HEK293T (cell line): ENCODE measurements around the gene FNTB.

Experiments used
- CTCF ChIA-PET: fragments of 350-600 bp; formaldehyde crosslinking; extraction: SDS; loops from one replicate; lab custom pipeline; 2021; ENCODE audit warnings: antibody characterized with exemption, inconsistent platforms; lab: Yijun Ruan, JAX
- POLR2A ChIA-PET: fragments of 350-600 bp; formaldehyde crosslinking; extraction: SDS; loops from one replicate; lab custom pipeline; 2020; ENCODE audit warnings: antibody characterized with exemption, inconsistent platforms; lab: Yijun Ruan, JAX
- DNase-seq: peaks from one replicate; pipeline ENCODE4 v3.0.0; 2012; ENCODE audit warnings: mixed read lengths; ENCODE audit errors: extremely low spot score
- ARNT ChIP-seq: fragments of 450-650 bp; IDR thresholded peaks from 2 replicates; pipeline ENCODE4 v1.6.1; 2017; ENCODE audit warnings: mild to moderate bottlenecking
- BHLHE40 ChIP-seq: fragments of 450-650 bp; IDR thresholded peaks from 2 replicates; pipeline ENCODE4 v1.6.1; 2016; ENCODE audit warnings: mild to moderate bottlenecking, moderate library complexity, borderline replicate concordance
- CTBP1 ChIP-seq: fragments of 450-650 bp; IDR thresholded peaks from 2 replicates; pipeline ENCODE4 v1.6.1; 2016; ENCODE audit warnings: borderline replicate concordance
- ELF4 ChIP-seq: fragments of 450-650 bp; IDR thresholded peaks from 2 replicates; pipeline ENCODE4 v1.6.1; 2017; ENCODE audit warnings: antibody characterized with exemption
- FOXA1 ChIP-seq: fragments of 450-650 bp; IDR thresholded peaks from 2 replicates; pipeline ENCODE4 v1.6.1; 2016; ENCODE audit warnings: mild to moderate bottlenecking
- FOXK2 ChIP-seq: fragments of 450-650 bp; IDR thresholded peaks from 2 replicates; pipeline ENCODE4 v1.6.1; 2016; ENCODE audit warnings: mild to moderate bottlenecking
- FOXM1 ChIP-seq: fragments of 450-650 bp; IDR thresholded peaks from 2 replicates; pipeline ENCODE4 v1.6.1; 2017; ENCODE audit warnings: mild to moderate bottlenecking, borderline replicate concordance
- HDGF ChIP-seq: fragments of 450-650 bp; IDR thresholded peaks from 2 replicates; pipeline ENCODE4 v1.6.1; 2017; ENCODE audit warnings: antibody characterized with exemption, borderline replicate concordance
- L3MBTL2 ChIP-seq: fragments of 450-650 bp; conservative IDR thresholded peaks from 2 replicates; pipeline ENCODE4 v1.6.1; 2016; ENCODE audit warnings: mild to moderate bottlenecking
- LEF1 ChIP-seq: fragments of 450-650 bp; IDR thresholded peaks from 2 replicates; pipeline ENCODE4 v1.6.1; 2017; ENCODE audit warnings: mild to moderate bottlenecking, borderline replicate concordance
- NFRKB ChIP-seq: fragments of 450-650 bp; IDR thresholded peaks from 2 replicates; pipeline ENCODE4 v1.6.1; 2016; ENCODE audit warnings: mild to moderate bottlenecking, moderate library complexity
- PKNOX1 ChIP-seq: fragments of 450-650 bp; IDR thresholded peaks from 2 replicates; pipeline ENCODE4 v1.6.1; 2016
- SP1 ChIP-seq: fragments of 450-650 bp; IDR thresholded peaks from 2 replicates; pipeline ENCODE4 v1.6.1; 2017
- SUZ12 ChIP-seq: fragments of 450-650 bp; IDR thresholded peaks from 2 replicates; pipeline ENCODE4 v1.6.1; 2016; ENCODE audit warnings: mild to moderate bottlenecking
- TARDBP ChIP-seq: fragments of 450-650 bp; IDR thresholded peaks from 2 replicates; pipeline ENCODE4 v1.6.1; 2016
- ZNF384 ChIP-seq: fragments of 450-650 bp; IDR thresholded peaks from 2 replicates; pipeline ENCODE4 v1.6.1; 2016

FNTB gene

DNA sequence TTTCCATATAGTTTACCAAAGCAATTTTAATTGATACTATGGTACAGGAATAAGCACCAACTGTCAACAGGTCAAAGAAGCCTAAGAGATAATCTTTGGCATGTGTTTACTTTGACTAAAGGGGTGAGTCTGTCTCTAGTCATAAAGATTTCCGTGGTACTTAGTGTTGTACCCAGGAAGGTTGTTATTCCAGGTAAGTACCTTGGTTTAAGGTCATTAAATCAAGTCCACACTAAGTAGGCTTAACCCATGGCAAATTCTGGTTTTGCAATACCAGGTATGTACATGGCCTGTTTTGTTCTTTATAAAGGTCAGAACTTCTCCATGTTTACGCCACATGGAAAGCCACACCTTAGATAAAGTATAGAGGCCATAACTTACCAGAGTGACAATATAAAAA is 105.7 kb downstream of the FNTB start:
- POLR2A ChIA-PET, result no interaction called here
- CTCF ChIA-PET, result no interaction called here
- TF ChIP-seq NFRKB, result no peak
- no peak for TF ChIP-seq PKNOX1
- no peak for TF ChIP-seq BHLHE40
- no peak for TF ChIP-seq L3MBTL2
- no peak for TF ChIP-seq SP1
- no peak for TF ChIP-seq FOXM1
- TF ChIP-seq LEF1, result no peak
- no peak for TF ChIP-seq FOXA1
- no peak for TF ChIP-seq SUZ12
- no peak for TF ChIP-seq FOXK2
- no peak for TF ChIP-seq HDGF
- no peak for TF ChIP-seq CTBP1
- DNase-seq, result no peak

GRCh38 chr14:65095633-65096205 is 109.0 kb downstream of the FNTB start:
- DNase-seq, result no peak
- ChIA-PET CTCF (no interaction called here), POLR2A (interaction anchor here (0.8 kb wide), 1 partner anchor 316 kb away, joined by 3 read pairs; no protein-coding TSS in a partner anchor)
- TF ChIP-seq FOXM1 (no peak), FOXK2 (no peak), L3MBTL2 (no peak), LEF1 (no peak), CTBP1 (no peak), ELF4 (no peak), SP1 (no peak), NFRKB (no peak), BHLHE40 (no peak), ARNT (no peak), HDGF (no peak), TARDBP (no peak), FOXA1 (no peak), SUZ12 (no peak), ZNF384 (no peak), PKNOX1 (no peak)

GRCh38 chr14:65096323-65097089 is 109.8 kb downstream of the FNTB start:
- POLR2A ChIA-PET, result no interaction called here
- TF ChIP-seq L3MBTL2, result no peak
- no peak for TF ChIP-seq FOXA1
- TF ChIP-seq FOXK2, result no peak
- no peak for TF ChIP-seq LEF1
- no peak for TF ChIP-seq FOXM1
- TF ChIP-seq ELF4, result no peak
- no peak for TF ChIP-seq SUZ12
- TF ChIP-seq PKNOX1, result no peak
- DNase-seq, result no peak
- CTCF ChIA-PET, result no interaction called here

DNA sequence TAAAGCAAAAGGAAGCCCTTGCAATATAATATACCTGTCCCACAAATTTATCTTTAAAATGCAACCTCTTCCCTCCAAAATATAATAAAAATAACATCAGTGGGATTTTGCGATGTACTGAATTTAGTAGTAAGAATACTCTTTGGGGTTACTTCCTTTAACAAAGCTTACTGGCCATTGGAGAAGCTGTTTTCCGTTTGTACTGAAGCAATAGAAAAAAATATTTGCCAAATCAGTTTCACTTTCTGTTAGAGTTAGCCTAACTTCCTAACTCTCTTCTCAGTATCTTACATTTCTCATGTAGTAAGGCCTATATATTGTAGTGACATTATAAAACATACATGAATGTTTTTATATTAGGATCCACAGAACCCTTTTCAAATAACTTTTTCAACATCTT is 111.9 kb downstream of the FNTB start:
- DNase-seq, result no peak
- ChIA-PET POLR2A (no interaction called here), CTCF (no interaction called here)
- TF ChIP-seq LEF1, result no peak
- no peak for TF ChIP-seq FOXM1
- no peak for TF ChIP-seq PKNOX1
- TF ChIP-seq CTBP1, result no peak
- TF ChIP-seq SUZ12, result no peak
- no peak for TF ChIP-seq ELF4
- no peak for TF ChIP-seq BHLHE40
- no peak for TF ChIP-seq HDGF
- no peak for TF ChIP-seq ARNT
- no peak for TF ChIP-seq NFRKB
- TF ChIP-seq FOXK2, result no peak
- no peak for TF ChIP-seq L3MBTL2
- no peak for TF ChIP-seq ZNF384
- no peak for TF ChIP-seq SP1
- no peak for TF ChIP-seq TARDBP
- no peak for TF ChIP-seq FOXA1

- TF ChIP-seq FOXM1 (no peak), SUZ12 (no peak), BHLHE40 (no peak), ELF4 (no peak), HDGF (no peak), CTBP1 (no peak), NFRKB (no peak), FOXA1 (no peak), TARDBP (no peak), ZNF384 (no peak), L3MBTL2 (no peak), ARNT (no peak), LEF1 (no peak), SP1 (no peak), PKNOX1 (no peak), FOXK2 (no peak)
- DNase-seq, result no peak
- ChIA-PET POLR2A (no interaction called here), CTCF (no interaction called here)
These were observed 114.3 kb downstream of the FNTB start for GRCh38 chr14:65100922-65101541.
